Neural progenitor cell (in vitro differentiated cells): ENCODE measurements around the gene NOL3.

Experiments
- EZH2 ChIP-seq: fragments of 200-600 bp; sonication (generic); IDR thresholded peaks from 2 replicates; pipeline ENCODE4 v1.6.1; 2017; ENCODE audit warnings: antibody characterized with exemption, mild to moderate bottlenecking, moderate library complexity
- EZH2phosphoT487 ChIP-seq: fragments of 200-600 bp; sonication (generic); IDR thresholded peaks from 2 replicates; pipeline ENCODE4 v1.6.1; 2017; ENCODE audit warnings: antibody characterized with exemption
- TF ChIP-seq, protein P1 (sequence below): fragments of 200-600 bp; sonication (generic); IDR thresholded peaks from 2 replicates; pipeline ENCODE4 v1.5.1; 2017; ENCODE audit warnings: antibody characterized with exemption, mild to moderate bottlenecking

DNA sequence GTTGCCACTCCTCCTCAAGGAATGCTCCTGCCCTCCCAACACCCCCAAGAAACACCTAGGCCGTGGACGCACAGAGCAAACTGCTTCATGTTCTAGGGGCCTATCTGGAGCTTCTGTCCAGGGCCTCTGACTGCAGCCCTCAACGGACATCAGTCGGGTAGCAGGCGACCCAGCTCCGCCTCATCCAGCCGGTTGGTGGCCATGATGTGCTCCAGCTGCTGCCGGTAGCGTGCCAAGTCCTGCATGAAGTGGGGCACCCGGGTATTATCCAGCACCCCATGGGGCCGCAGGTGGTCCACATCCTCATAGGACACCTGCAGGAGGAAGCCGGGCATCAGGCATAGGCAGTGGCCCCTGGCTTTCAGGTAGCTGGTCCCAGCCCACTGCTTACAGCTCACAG lies 6.3 kb downstream of the NOL3 start:
- TF ChIP-seq EZH2phosphoT487 (no peak), EZH2 (no peak)
- TF ChIP-seq, protein P1, sequence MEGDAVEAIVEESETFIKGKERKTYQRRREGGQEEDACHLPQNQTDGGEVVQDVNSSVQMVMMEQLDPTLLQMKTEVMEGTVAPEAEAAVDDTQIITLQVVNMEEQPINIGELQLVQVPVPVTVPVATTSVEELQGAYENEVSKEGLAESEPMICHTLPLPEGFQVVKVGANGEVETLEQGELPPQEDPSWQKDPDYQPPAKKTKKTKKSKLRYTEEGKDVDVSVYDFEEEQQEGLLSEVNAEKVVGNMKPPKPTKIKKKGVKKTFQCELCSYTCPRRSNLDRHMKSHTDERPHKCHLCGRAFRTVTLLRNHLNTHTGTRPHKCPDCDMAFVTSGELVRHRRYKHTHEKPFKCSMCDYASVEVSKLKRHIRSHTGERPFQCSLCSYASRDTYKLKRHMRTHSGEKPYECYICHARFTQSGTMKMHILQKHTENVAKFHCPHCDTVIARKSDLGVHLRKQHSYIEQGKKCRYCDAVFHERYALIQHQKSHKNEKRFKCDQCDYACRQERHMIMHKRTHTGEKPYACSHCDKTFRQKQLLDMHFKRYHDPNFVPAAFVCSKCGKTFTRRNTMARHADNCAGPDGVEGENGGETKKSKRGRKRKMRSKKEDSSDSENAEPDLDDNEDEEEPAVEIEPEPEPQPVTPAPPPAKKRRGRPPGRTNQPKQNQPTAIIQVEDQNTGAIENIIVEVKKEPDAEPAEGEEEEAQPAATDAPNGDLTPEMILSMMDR, result no peak
